Upper lobe of left lung (tissue), 6 donors: Measurements from ENCODE around the gene HABP2. TPM values are rescaled to one million over a fixed set of nuclear protein-coding genes. Genes with fewer than 3 reads are reported as not detected.

ENCODE experiments used
- ATAC-seq, 2 donors: fragments of 200-7000 bp; cut with Tn5 transposase; one replicate each; pipeline ENCODE4 v1.9.1; 2022; ENCODE audit warnings: mild to moderate bottlenecking in 2 of 2, moderate library complexity in 2 of 2; ENCODE audit not compliant: low FRiP score in 2 of 2
- DNase-seq, 2 donors: peaks; one replicate each; pipeline ENCODE4 v3.0.0-alpha.2; 2019 to 2020
- H3K27ac ChIP-seq, 4 donors: fragments of 200-600 bp; sonication (generic); one replicate each; pipeline ENCODE4 v1.5.1; 2016 to 2019
- H3K27me3 ChIP-seq, 4 donors: fragments of 200-600 bp; sonication (generic); one replicate each; pipeline ENCODE4 v1.5.1; 2017 to 2019
- H3K36me3 ChIP-seq, 4 donors: fragments of 200-600 bp; sonication (generic); one replicate each; pipeline ENCODE4 v1.5.1; 2016 to 2019
- H3K4me1 ChIP-seq, 4 donors: fragments of 200-600 bp; sonication (generic); one replicate each; pipeline ENCODE4 v1.5.1; 2018 to 2019
- H3K4me3 ChIP-seq, 4 donors: fragments of 200-600 bp; sonication (generic); one replicate each; pipeline ENCODE4 v1.5.1; 2017 to 2019; ENCODE audit warnings: mild to moderate bottlenecking in 2 of 4, moderate library complexity in 1 of 4
- H3K9me3 ChIP-seq, 4 donors: fragments of 200-600 bp; sonication (generic); one replicate each; pipeline ENCODE4 v1.5.1; 2018 to 2019
- CTCF ChIP-seq, 6 experiments: fragments of 450-650 bp in 4 of 6; fragments of 200-600 bp in 2 of 6; sonication (generic) in 2 of 6; IDR thresholded peaks; one replicate each; pipeline ENCODE4 v1.5.1; 2016 to 2019; ENCODE audit warnings: antibody characterized with exemption in 6 of 6
- EP300 ChIP-seq, 4 donors: sonication (generic); formaldehyde crosslinking; IDR thresholded peaks; one replicate each; pipeline ENCODE4 v1.5.1; 2017; ENCODE audit warnings: antibody characterized with exemption in 4 of 4, control low read depth in 2 of 4
- POLR2A ChIP-seq, 4 donors: fragments of 450-650 bp; IDR thresholded peaks; one replicate each; pipeline ENCODE4 v1.5.1; 2016 to 2017; ENCODE audit warnings: antibody characterized with exemption in 4 of 4, mild to moderate bottlenecking in 2 of 4
- POLR2AphosphoS5 ChIP-seq, 2 donors: sonication (generic); formaldehyde crosslinking; IDR thresholded peaks; one replicate each; pipeline ENCODE4 v1.5.1; 2017; ENCODE audit warnings: antibody characterized with exemption in 2 of 2
- WGBS, 2 donors: methylation state at CpG; one replicate each; pipeline ENCODE4 v1.1.5; 2017 to 2018; 5-methylcytosine and 5-hydroxymethylcytosine counted together
- total RNA-seq, 6 donors: library from RNA; depleted of rRNA in 4 of 6; stranded (reverse); fragments of >200 nt in 4 of 6; gene quantifications; one replicate each; pipeline versions ENCODE4 v1.1.0 to v1.2.1, GENCODE V29; 2016 to 2021
- donor health status: DM: no; HTN: no; CAD: no; lungs with moderate emphysema.
- donor health status: DM: no; HTN: yes; CAD: no; lungs with severe emphysema.

The HABP2 gene
- total RNA-seq, 6 donors from 2014 or later: 0.15 to 10.3 (median 1.3) TPM; not detected in 2

GRCh38 chr10:113515161-113515560 is 37.7 kb upstream of the HABP2 start:
- Histone ChIP-seq H3K9me3 (peaks cover 0 to 7% (median 6%) of the 10 kb centered on the region in 4 donors), H3K4me3 (no peak overlapping the region), H3K36me3 (no peaks in the 10 kb centered on the region), H3K4me1 (no peaks in the 10 kb centered on the region), H3K27ac (no peak overlapping the region), H3K27me3 (no peaks in the 10 kb centered on the region)
- DNase-seq (no peak), ATAC-seq (no peak)
- TF ChIP-seq EP300 (IDR thresholded peaks at IDR 0.05) (no peak), CTCF (IDR thresholded peaks at IDR 0.05) (no peak), POLR2AphosphoS5 (IDR thresholded peaks at IDR 0.05) (no peak), POLR2A (IDR thresholded peaks at IDR 0.05) (no peak)
- WGBS, 2 donors: 64 to 78% methylated on average over 6 of the region's 6 CpGs

GRCh38 chr10:113515601-113516000 is 37.3 kb upstream of the HABP2 start:
- no peaks in the 10 kb centered on the region for H3K27me3 ChIP-seq
- no peak for TF ChIP-seq EP300 (IDR thresholded peaks at IDR 0.05)
- no peak for TF ChIP-seq POLR2A (IDR thresholded peaks at IDR 0.05)
- TF ChIP-seq POLR2AphosphoS5 (IDR thresholded peaks at IDR 0.05): no peak
- TF ChIP-seq CTCF (IDR thresholded peaks at IDR 0.05): no peak
- no peak overlapping the region for H3K4me3 ChIP-seq
- peaks cover 0 to 7% (median 6%) of the 10 kb centered on the region in 4 donors for H3K9me3 ChIP-seq
- 70 to 76% methylated on average over 5 of the region's 5 CpGs for WGBS, 2 donors
- no peaks in the 10 kb centered on the region for H3K4me1 ChIP-seq
- ATAC-seq: no peak
- H3K36me3 ChIP-seq: no peaks in the 10 kb centered on the region
- DNase-seq: no peak
- H3K27ac ChIP-seq: no peak overlapping the region

- Histone ChIP-seq H3K4me1 (peaks cover 0 to 4% (median 2%) of the 10 kb centered on the region in 4 donors), H3K36me3 (no peaks in the 10 kb centered on the region), H3K4me3 (no peak overlapping the region), H3K27ac (no peak overlapping the region), H3K9me3 (peaks cover 0 to 7% (median 5%) of the 10 kb centered on the region in 4 donors), H3K27me3 (no peaks in the 10 kb centered on the region)
- DNase-seq (no peak), ATAC-seq (no peak)
- no peak for TF ChIP-seq POLR2AphosphoS5 (IDR thresholded peaks at IDR 0.05)
- no peak for TF ChIP-seq CTCF (IDR thresholded peaks at IDR 0.05)
- 85 to 94% methylated on average over 3 of the region's 3 CpGs for WGBS, 2 donors
Observed at GRCh38 chr10:113516061-113516460, 36.8 kb upstream of the HABP2 start.

GRCh38 chr10:113517165-113517900 is 35.5 kb upstream of the HABP2 start:
- Histone ChIP-seq H3K4me1 (peaks cover 0 to 5% (median 2%) of the 10 kb centered on the region in 4 donors), H3K27me3 (no peaks in the 10 kb centered on the region), H3K27ac (no peak overlapping the region), H3K36me3 (no peaks in the 10 kb centered on the region), H3K9me3 (no peaks in the 10 kb centered on the region), H3K4me3 (no peak overlapping the region)
- 91 to 93% methylated on average over 9 of the region's 10 CpGs for WGBS, 2 donors
- no peak for TF ChIP-seq EP300 (IDR thresholded peaks at IDR 0.05)
- no peak for TF ChIP-seq POLR2AphosphoS5 (IDR thresholded peaks at IDR 0.05)
- no peak for TF ChIP-seq CTCF (IDR thresholded peaks at IDR 0.05)
- no peak for TF ChIP-seq POLR2A (IDR thresholded peaks at IDR 0.05)
- ATAC-seq (no peak), DNase-seq (peak in 1 of 2 donors; percentile 14)

DNA sequence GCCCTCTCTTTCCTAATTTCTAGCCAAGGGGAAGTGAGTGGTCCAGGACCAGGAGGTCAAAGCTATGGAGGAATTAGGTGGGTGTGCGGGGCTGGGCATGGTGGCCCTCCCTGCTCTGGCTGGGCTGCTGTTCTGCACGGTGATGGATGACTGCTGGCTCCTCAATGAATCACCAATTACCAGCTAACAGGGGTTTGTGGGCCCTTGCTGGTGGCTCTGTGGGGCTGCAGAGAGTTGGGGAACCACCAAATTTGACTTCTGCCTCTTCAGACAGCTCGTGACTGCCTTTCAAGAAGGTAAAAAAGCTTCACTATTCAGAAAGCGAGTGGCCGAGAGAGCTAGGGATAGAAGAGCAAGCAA is 35.0 kb upstream of the HABP2 start:
- H3K4me1 ChIP-seq: peaks cover 0 to 5% (median 2%) of the 10 kb centered on the region in 4 donors
- ATAC-seq (no peak), DNase-seq (peak; percentile 3 to 9)
- H3K9me3 ChIP-seq: no peaks in the 10 kb centered on the region
- H3K36me3 ChIP-seq: no peaks in the 10 kb centered on the region
- H3K27ac ChIP-seq: no peak overlapping the region
- H3K27me3 ChIP-seq: no peaks in the 10 kb centered on the region
- H3K4me3 ChIP-seq: no peak overlapping the region
- WGBS, 2 donors: 69 to 70% methylated on average over 5 of the region's 5 CpGs
- no peak for TF ChIP-seq CTCF (IDR thresholded peaks at IDR 0.05)
- no peak for TF ChIP-seq EP300 (IDR thresholded peaks at IDR 0.05)
- TF ChIP-seq POLR2AphosphoS5 (IDR thresholded peaks at IDR 0.05): no peak
- no peak for TF ChIP-seq POLR2A (IDR thresholded peaks at IDR 0.05)
